ENCODE measurements around the gene SAMD8.
"Not testable (repeated sequence)": the region's sequence is repeated elsewhere in the genome, so short reads cannot be mapped to it uniquely, and the experiment has no call there.

SAMD8 gene

GRCh38 chr10:75211007-75211691, 99.7 kb downstream of the SAMD8 start:
- DNase-seq (ENCODE audit: low read depth in 2 of 3, low spot score in 1 of 3): peak in 2 of 3 donors; percentile 11 to 18

GRCh38 chr10:75212343-75212742, 100.9 kb downstream of the SAMD8 start:
- no peak for DNase-seq (ENCODE audit: low read depth in 2 of 3, low spot score in 1 of 3)

GRCh38 chr10:75220274-75220673, 108.8 kb downstream of the SAMD8 start:
- DNase-seq (ENCODE audit: low read depth in 2 of 3, low spot score in 1 of 3): no peak

GRCh38 chr10:75221492-75221891, 110.0 kb downstream of the SAMD8 start:
- DNase-seq (ENCODE audit: low read depth in 2 of 3, low spot score in 1 of 3): not testable (repeated sequence)

GRCh38 chr10:75223507-75223906, 112.1 kb downstream of the SAMD8 start:
- no peak for DNase-seq (ENCODE audit: low read depth in 2 of 3, low spot score in 1 of 3)

GRCh38 chr10:75226095-75226494, 114.6 kb downstream of the SAMD8 start:
- DNase-seq (ENCODE audit: low read depth in 2 of 3, low spot score in 1 of 3): no peak

GRCh38 chr10:75226656-75227055, 115.2 kb downstream of the SAMD8 start:
- DNase-seq (ENCODE audit: low read depth in 2 of 3, low spot score in 1 of 3): no peak

GRCh38 chr10:75228278-75228677, 116.8 kb downstream of the SAMD8 start:
- no peak for DNase-seq (ENCODE audit: low read depth in 2 of 3, low spot score in 1 of 3)

- no peak for DNase-seq (ENCODE audit: low read depth in 2 of 3, low spot score in 1 of 3)
Observed at GRCh38 chr10:75228834-75229233, 117.4 kb downstream of the SAMD8 start.

GRCh38 chr10:75229971-75230370, 118.5 kb downstream of the SAMD8 start:
- no peak for DNase-seq (ENCODE audit: low read depth in 2 of 3, low spot score in 1 of 3)

- DNase-seq (ENCODE audit: low read depth in 2 of 3, low spot score in 1 of 3): peak; percentile 90 to 94 (median 92)
Observed at GRCh38 chr10:75230600-75231038, 119.2 kb downstream of the SAMD8 start.
